ENCODE measurements around the gene GARNL3.
A peak's percentile ranks its signal among the peaks of the same experiment; 100 is the strongest.

The GARNL3 gene, protein sequence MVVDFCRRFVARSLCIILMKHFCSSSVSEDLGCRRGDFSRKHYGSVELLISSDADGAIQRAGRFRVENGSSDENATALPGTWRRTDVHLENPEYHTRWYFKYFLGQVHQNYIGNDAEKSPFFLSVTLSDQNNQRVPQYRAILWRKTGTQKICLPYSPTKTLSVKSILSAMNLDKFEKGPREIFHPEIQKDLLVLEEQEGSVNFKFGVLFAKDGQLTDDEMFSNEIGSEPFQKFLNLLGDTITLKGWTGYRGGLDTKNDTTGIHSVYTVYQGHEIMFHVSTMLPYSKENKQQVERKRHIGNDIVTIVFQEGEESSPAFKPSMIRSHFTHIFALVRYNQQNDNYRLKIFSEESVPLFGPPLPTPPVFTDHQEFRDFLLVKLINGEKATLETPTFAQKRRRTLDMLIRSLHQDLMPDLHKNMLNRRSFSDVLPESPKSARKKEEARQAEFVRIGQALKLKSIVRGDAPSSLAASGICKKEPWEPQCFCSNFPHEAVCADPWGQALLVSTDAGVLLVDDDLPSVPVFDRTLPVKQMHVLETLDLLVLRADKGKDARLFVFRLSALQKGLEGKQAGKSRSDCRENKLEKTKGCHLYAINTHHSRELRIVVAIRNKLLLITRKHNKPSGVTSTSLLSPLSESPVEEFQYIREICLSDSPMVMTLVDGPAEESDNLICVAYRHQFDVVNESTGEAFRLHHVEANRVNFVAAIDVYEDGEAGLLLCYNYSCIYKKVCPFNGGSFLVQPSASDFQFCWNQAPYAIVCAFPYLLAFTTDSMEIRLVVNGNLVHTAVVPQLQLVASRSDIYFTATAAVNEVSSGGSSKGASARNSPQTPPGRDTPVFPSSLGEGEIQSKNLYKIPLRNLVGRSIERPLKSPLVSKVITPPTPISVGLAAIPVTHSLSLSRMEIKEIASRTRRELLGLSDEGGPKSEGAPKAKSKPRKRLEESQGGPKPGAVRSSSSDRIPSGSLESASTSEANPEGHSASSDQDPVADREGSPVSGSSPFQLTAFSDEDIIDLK

GRCh38 chr9:127264462-127265219, at the start of gene GARNL3:
Gene GARNL3, plus strand, starts transcription at chr9:127264774. Its CDS starts 104 bp downstream, at chr9:127264878.
- no peak for DNase-seq

GRCh38 chr9:127215268-127216209, 49.0 kb upstream of the GARNL3 start:
- no peak for DNase-seq

DNA sequence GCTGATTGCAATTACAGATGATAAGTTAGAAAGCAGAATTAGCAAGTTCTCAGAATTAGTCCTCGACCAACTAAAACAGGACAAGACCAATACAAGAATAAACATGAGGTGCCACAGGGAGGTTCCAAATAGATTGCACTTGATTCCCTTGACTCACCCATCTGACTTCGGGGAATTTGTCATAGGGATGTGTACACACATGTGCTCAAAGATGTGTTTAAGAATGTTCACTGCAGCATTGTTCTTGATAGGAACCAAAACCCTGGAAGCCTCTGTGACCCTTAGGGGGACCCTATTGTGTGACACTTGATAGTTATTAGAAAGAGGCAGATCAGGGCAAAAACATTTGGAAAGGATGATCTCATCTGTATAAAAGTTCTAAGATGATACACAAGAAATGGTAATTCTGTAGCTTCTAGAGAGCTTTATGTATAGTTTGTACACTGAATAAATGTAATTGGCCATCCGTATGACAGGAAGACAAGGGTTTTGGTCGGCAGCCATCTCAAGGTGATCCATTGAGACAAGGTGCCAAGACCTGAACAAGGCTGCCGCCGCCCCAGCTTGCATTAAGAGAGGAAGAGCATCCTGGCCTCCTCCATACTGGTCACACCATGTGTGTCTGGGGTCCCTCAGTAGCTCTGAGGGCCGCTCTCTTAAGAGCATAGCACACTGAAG, 48.2 kb upstream of the GARNL3 start:
- DNase-seq, result no peak

DNA sequence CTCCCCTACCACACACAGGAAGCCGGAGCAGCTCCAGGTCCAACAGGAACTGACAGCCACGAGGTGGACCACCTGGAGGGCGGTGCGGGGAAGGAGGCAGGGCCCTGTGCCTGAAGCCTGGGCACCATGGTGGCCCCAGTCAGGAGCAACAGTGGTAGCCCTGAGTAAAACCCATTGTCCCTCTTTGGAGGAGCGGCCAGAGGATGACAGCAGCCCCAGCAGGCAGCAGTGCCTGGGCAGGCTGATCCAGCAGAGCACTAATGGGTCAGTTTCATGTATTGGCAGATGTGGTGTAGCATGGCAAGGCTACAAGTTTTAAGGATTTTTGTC, 47.7 kb upstream of the GARNL3 start:
- no peak for DNase-seq

DNA sequence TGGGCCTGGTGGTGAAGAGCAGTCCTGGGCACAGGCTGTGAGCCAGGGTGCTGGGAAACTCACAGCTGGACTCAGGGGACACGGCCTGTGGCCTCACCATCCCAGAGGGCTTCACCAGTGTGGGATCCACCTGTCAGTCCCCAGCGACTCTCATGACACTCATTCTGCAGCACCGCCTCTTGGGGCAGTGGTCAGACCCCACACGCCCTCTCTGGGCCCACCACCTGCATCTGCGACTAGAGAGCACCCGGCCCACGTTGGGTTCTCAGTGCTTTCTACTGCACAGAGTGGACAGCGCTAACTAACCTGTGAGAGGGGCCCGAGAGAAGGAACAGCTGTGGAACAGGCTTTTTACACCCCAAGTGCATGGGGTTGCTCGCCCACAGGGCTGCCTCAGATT, 45.8 kb upstream of the GARNL3 start:
- no peak for DNase-seq

- DNase-seq, result no peak
Observed at GRCh38 chr9:127219520-127219919, 45.1 kb upstream of the GARNL3 start.

DNA sequence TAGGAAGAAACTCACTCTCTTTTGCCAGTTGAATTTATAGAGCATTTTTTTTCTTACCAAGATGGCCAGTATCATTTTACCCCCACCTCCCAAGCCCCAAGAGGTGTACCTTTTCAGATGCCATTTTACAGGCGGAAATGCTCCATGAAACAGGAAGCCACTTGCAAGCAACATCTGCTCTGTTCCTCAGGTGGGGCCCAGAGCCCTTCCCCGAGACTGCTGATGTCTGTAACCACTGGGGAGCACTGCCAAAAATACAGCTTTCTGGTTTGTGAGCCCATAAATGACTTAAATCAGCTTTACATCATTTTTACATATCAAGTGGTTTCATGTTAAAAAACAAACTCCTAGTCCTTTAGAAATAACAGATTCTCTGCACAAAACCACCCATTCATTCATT, 42.9 kb upstream of the GARNL3 start:
- no peak for DNase-seq

- no peak for DNase-seq
Observed at GRCh38 chr9:127222388-127223095, 42.0 kb upstream of the GARNL3 start.

DNA sequence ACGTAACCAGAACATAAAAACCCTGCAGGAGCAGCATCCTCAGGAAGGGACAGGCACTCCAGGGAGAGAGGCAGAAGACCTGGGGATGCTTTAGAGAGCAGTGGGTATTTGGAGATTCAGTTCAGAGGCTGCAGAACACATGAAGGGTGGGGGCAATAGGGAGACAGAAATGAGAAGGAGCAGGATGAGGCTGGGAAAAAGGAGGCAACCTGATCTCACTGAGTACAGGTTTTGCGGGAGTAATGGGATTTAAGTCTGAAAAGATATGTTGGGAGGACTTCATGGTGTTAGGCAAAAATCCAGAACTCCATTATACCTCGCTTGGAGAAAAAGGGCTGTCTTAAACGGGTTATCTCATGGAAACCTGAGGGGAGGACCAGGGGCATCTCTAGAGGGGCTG, 41.3 kb upstream of the GARNL3 start:
- no peak for DNase-seq

GRCh38 chr9:127223810-127224177, 40.8 kb upstream of the GARNL3 start:
- no peak for DNase-seq

- DNase-seq, result peak; percentile 81
Observed at GRCh38 chr9:127224178-127224882, 40.2 kb upstream of the GARNL3 start.

DNA sequence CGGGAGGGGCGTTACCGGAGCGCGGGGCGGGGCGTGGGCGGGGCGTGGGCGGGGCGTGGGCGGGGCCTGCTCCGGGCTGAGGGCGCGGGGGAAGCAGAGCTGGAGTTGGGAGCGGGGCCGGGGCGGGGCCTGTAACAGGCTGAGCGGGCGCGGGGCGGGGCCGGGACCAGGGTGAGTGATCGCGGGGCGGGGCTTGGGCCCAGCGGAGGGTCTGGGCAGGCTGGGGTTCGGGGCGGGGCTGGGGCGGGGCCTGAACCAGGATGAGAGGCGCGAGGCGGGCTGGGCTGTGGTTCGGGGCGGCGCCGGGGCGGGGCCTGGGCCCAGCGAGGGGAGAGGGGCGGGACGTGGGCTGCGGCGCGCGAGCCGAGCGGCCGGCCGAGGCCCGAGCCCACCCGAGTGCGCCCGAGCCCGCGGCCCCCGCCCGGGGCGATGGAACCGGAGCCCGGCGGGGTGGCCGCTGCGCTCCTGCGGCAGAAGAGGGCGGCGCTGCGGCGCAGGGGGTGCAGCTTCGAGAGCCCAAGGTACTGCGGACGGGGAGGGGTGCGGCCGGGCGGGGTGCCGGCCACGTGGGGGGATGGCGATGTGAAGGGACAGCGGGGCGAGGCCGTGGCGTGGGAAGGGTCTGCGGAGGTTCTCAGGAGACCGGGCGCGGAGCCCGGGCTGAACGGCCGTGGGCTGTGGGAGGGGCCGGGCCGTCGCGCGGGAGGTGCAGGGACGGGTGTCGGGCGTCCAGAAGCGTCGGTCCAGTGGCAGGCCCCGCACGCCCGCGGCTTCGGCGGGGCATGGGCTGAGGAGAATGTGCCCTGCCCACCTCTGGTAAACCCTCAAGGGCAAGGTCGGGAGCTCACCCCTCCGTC, 39.5 kb upstream of the GARNL3 start:
- DNase-seq, result peak; percentile 89

- no peak for DNase-seq
Observed at GRCh38 chr9:127225801-127226625, 38.6 kb upstream of the GARNL3 start.

DNA sequence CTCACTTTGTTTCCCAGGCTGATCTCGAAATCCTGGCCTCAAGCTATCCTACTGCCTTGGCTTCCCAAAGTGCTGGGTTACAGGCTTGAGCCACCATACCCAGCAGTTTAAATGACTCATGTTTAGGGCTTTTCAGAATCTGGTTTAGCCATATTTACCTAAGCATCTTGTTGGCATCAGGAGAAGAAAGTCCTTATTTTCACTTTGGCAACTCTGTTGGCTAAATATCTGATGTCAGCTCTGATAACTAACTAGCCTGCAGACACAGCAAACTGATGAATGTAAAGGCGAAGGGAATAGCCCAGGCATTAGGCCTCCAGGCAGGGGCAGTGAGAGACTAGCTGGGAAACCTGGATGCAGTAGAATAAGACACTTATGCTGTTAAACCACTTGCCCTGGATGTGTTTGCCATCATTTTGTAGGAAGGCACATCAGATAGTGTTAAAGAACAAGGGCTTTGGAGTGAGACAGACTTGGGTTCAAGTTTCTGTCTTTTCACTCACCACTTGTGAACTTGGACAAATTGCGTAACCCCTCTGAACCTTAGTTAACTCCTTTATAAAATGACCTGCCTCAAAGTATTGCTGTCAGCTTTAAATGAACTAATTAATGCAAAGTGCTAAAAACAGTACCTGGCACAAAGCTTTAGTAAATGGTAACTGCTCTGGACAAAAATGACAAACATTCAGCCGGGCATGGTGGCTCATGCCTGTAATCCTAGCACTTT, 34.7 kb upstream of the GARNL3 start:
- DNase-seq, result no peak

DNA sequence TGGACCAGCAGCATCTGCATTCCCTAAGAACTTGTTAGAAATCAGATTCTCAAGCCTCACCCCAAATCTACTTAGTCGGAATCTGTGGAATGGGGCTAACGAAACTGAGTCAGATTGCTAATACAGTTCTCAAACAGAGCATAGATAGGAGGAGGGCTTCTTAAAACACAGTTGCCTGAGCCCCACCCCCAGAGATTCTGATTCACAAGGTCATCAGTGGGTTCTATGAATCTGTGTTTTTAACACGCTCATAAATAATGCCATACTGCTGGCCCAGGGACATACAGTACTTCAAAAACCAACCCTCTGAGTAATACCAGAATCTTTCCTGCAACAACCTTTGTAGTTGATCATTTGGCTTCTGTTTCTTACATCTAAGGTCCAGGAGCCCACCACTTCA, 32.9 kb upstream of the GARNL3 start:
- peak; percentile 11 for DNase-seq

GRCh38 chr9:127232833-127233549, 31.6 kb upstream of the GARNL3 start:
- DNase-seq, result no peak

DNA sequence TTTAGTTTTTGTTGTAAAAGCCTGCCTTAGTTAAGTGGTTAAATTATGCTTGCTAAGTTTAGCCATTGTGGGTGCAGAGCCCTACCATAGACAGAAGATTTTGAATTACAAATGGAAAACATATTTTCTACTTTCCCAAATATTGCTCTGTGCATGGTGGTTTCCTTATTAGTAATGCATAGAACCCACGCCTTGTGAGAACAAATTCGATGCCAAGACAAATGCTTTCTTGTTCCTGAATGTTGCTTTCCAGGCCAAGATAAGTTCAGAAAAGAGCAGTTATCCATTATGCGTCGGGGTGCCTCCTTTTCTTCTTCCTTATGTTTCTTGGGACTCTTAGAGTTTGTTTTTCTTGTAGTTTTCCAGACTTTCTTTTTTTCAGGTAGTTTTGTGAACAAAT, 31.0 kb upstream of the GARNL3 start:
- DNase-seq, result no peak
